NCI-H2081 treated with DMSO at 0.1 percent for 48 hours (cell line): ENCODE measurements around the gene PSMB10.

Source experiments
- DNase-seq: peaks from one replicate; lab custom pipeline; 2025; lab: John Stamatoyannopoulos, UW

The PSMB10 gene

DNA sequence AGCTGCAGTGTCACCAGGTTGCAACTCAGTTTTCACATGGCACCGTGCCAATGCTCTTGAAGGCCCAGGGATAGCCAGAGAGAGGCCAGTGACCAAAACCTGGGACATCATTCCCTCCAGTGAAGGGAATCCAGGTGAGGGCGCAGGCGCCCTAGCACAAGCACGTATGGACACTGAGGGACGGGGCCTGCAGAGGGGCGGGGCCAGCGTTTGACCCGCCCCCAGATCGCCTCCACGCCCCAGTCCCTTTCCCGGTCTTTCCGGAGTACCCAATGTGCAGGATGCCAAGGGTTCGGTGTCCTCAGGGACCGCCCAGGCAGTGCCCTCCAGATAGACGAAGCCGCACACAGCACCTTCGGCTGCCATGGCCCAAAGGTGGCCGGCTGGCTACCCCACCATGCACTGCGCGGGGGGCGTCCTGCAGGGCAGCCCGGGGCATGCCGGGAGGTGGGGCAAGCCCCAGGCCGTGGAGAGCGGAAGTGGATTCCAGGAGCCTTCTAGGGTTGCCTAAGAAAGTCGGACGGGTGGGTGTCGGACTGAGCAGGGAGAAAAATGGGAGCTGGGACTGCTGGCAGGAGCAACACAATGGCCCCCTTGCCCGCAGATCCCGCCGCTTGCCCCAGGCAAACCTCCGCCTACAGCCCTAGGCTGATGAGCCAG lies 27.1 kb upstream of the PSMB10 start:
- no peak for DNase-seq

DNA sequence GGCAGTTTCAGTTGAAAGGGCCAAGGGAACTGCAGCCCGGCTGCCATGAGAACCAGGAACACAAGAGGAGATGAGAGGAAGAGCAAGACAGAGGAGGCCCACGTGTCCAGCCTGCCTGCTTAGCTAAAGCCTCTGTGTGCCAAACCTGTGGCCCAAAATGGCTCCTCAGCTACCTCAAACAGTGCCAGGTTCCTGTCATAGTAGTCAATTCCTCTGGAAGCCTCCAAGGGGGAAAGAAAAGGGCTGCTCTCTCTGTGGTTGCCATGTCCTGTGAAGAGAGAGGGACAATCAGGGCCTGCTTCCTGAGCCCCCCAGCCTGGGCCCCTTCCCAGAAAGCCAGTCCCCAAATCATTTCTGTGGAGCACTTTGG lies 26.6 kb upstream of the PSMB10 start:
- no peak for DNase-seq

DNA sequence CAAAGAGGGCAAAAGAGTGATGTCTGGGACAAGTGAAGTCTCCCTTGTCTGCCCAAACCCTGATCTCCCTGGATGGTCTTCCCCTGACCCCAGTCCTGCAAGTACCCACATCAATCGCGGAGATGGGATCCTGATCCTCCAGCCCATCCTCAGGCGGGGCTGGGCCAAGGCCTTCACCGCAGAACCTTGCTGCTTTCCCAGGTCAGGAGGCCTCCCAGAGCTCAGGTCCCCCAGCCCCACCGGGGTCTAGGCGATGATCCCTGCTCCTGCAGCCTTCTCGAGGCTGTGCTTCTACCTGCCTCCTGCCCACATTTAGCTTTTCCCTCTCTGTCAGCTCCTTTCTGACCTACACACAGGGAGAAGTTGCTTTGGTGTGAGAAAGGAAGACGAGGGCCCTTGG lies 25.5 kb upstream of the PSMB10 start:
- DNase-seq = no peak

DNA sequence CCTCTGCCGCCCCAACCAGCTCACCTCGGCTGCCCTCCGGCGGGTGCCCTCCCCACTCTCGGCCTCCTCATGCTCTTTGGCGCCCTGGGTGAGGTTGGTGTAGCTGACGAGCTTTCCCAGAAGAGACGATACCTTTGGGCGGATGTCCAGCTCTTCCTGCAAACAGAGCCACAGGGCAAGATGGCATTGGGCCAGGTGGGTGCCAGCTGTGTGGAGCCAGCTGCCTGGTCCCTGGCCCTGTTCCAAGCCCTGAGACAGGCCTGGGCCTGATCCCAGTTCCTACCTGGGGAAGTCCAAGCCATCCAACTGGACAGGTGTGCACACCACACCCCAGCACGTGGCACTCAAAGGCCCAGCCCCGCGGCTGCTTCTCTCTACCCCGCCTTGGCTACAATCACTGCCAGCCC lies 24.9 kb upstream of the PSMB10 start:
- DNase-seq = peak; percentile 90

DNA sequence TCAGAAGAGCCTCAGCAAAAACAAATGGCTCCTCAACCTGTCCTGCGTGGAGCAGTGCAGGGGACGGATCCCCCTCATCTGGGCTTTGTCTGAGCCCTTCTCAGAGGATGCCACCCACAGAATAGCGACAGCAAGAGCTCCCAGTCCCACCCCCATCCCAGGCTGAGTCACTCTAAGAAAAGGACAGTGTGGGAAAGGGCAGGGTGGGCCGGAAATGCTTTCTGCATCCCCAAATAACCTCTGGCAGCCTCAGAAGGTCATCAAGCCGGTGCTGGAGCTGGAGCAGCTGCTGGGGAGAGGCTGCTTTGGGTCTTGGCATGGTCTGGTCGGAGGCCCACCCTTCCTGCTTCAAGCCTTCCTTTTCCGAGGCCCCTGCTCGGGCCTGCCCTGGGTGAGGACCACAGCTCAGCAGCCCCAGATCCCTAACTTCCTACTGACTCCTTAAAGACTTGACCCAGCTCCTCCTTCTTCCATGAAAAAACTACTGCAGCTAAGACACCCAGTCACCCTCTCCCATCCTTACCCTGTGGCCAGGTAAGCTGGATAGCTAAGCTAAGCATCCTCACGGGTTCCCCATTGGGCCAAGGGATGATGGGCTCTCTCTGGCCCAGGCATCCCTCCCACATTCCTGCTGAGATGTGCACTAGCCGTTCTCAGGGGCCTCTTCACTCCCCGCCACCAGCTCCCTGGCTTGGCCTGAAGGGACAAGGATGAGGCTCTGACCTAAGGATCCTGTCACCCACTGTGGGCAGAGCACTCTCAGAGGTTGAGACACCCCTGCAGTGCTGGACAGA lies 23.1 kb upstream of the PSMB10 start:
- no peak for DNase-seq

DNA sequence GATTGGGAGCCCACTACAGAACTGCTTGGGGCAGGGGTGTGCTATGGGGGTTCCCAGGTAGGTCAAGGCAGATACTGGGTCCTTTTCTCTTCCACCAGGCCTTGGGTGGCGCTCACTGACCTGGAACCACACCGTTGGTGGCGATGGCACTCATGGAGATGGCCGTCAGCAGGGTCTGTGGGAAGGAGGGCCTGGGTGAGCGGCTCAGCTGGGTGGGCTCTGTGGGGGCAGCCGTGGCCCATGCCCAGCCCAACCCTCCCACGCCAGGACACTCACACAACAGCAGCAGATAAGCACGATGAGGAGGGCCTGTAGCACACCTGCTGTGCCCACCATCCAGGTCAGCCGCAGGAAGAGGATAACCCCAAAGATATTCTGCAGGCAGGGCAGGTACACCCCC lies 21.0 kb upstream of the PSMB10 start:
- DNase-seq = no peak

DNA sequence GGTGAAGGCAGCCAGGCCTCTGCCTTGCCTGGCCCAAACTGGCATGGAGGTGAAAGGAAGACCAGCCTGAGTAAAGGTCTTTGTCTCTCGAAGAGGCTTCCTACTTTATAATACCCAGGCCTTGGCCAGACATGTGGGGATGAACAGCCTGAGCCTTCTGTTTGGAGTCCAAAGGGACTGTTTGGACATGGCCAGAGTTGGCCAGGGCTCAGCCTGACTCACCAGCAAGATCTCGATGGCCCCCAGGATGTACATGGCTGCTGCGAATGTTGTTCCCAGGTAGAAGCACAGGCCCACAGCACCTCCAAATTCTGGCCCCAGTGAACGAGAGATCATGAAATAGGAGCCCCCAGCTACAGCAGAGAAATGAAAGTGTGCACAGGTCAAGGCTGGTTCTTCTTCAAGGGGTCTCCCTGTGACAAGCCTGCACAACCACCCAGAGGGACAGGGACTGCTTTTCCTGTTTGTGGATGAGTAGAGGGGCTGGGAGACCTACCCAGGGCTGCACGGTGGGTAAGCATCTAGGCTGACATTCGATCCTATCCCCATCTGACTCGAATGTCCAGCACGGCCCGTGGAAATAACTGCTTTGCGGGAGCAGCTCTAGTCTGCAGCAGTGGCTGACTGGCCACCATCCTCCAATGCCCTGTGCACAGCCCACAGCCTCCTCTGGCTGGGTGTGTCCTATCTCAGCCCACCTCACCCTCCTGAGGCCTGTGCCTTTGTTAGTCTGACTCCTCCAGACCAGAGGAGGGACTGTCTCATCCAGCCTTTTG lies 18.0 kb upstream of the PSMB10 start:
- no peak for DNase-seq

DNA sequence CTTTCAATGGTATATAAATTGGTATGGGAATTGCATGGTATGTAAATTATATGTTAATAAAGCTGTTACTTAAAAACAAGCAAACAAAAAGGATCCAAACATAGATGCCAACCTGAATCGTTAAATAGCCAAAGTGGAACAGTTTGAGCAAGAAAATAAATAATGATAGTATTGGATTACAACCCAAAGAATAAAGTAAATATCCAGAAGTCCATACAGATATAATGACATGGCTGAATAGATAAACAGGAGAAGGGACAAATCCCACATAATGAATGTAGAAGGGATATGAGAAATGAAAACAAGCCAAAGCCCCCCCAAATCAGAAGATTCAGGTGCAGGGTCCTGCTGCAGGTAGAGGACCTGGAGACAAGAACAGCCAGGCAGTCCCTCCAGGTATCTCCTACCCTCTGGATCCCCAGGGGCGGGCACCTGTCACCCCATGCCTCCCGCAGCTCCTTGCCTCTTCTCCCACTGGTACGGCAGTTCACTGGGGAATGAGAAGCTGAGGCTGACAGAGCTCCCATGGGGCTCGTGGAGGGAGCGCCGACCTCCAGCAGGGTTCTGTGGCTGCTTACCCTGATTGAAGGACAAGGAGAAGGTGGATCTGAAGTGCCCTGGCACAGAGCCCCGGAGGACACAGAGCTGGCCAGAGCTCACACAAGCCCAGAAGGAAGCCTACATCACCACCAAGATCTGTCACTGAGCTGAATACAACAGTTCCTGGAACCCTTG lies 17.2 kb upstream of the PSMB10 start:
- DNase-seq = no peak

DNA sequence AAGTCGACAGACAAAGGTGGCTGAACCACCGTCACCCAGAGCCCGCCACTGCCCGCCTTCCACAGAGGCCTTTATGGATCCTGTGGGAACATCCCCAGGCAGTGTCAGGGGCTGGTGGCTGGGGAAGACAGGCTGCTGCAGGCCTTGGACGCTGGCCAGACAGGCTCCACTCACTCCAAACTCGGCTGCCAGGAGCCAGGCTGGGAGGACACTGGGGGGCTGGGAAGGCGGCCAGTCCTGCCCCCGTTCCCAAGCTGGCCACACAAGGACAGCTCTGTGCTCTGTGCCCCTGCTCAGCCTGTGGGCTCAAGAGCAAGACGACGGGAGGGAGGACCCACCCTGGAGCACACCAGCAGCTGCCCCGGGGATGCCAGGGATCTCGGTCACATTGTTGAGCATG lies 14.8 kb upstream of the PSMB10 start:
- no peak for DNase-seq

DNA sequence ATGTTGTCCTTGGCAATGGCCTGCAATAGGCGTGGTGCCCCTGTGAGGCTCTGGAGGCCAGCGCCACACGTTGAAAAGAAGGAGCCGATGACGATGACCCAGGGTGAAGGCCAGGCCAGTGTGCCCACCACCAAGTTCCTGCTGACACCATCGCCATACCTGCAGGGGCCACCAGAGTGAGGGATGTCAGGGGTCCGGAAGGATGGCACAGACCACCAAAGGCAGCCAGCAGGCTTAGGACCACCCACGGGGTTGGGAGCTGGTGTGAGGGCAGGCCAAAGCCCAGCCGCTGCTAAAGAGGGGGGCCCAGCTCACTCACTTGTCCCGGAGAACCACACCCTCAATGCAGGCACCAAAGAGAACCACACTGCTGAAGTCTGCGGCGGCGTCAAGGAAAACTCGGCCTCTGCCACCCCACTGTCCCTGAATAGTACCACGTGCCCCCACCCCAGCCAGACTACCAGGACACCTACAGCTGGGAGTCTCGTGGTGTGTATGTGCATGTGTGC lies 13.7 kb upstream of the PSMB10 start:
- DNase-seq = no peak

DNA sequence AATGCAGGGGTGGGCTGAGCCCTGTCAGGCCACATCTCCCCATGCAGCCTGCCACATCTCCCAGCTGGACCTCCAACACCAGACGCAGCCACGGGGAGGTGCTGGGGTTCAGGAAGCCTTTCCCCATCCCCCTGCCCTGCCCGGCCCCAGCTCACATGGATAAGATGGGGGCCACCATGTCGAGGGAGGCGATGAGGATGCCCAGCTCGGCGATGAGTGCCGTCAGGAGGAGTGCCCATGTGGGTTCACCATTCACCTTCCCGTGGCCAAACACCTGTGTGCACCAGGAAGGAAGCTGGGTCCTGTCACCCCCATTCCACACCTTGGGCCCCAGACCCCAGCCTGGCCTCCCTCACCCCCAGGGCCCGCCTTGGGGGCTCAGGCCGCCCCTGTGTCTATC lies 13.0 kb upstream of the PSMB10 start:
- no peak for DNase-seq

DNA sequence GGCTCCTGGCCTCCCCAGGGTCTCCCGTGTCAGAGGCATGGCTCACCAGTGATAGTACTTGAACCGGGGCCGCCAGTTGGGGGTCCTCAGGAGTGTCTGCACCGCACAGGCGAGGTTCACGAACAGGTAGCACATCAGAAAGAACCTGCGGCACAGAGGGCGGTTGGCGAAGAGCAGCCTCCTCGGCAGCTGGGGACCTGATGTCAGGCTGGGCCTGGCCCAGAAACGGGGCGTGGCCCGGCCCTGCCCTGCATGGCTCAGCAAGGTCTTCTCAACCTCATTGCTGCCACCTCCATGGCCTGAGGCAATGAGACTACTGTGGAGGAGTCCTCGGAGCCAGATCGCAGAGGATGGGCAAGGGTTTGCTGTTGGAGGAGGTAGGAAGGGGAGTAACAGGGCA lies 11.4 kb upstream of the PSMB10 start:
- no peak for DNase-seq

DNA sequence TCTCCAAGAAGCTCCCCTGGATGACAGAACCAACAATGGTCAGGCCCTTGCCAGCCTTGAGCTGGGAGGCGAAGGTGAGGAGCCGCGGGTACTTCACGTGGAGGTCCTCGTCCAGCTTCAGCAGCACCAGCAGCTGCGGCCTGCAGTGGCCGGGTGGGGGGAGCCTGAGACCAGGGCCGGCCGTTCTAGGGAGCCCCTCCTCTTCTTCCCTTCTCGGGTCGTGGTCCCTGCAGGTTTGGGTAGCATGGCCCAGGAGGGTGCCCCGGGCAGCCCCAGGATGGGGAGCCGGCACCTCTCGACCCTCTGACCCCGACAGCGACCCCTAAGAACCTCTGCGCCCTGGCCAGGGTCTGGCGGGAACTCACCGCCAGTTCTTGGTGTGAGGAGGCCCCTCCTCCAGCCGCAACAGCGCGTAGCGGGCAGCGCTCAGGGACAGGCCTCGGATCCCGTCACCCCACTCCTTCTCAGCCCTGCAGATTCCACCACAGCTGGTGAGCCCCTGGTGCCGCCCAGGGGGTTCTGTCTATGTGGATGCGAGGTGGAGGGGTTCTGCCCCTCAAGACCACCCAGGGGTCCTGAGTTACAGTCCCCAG lies 10.4 kb upstream of the PSMB10 start:
- no peak for DNase-seq

DNA sequence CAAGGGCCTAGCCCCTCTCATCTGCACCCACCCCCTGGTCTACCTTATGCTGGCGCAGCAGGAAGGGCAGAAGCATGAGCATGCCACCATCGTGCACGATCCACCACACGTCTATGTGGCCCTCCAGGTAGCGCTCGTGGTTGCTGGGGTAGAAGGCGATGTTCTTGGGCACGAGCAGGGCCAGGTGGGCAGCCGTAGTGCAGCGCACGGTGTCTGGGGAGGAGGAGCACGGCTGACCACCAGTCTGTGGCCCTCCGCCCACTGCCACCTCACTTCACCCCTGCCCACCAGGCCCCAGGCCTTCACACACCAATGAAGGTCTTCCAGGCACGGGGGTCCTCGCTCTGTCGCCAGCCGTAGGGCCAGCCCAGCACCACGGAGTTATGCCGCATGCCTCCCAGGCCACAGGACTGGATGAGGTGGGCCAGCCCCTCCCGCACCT lies 9.5 kb upstream of the PSMB10 start:
- DNase-seq = no peak

DNA sequence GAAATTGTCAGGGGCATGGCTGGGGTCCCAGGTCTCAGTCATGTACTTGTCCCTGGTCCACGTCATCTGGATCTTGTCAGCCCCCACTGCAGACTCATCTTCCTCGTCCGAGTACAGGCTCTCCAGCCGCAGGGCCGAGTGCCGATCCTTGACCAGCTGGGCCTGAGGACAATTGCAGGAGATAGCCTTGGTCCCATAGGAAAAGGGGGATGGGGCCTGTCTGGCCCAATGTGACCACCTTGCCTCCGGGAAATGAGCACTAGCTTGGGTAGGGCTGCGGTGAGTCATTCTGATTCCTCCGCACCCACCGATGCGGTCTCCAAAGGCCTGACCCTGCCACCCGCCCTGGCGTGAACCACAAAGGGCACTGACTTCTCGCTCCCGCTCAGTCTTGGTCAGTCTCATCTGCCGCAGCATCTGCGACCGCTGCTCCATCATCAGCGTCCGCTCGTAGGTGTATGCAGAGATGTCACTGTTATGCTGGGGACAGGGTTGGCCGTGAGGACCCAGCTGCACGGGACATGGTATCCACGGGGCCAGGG lies 8.8 kb upstream of the PSMB10 start:
- no peak for DNase-seq

DNA sequence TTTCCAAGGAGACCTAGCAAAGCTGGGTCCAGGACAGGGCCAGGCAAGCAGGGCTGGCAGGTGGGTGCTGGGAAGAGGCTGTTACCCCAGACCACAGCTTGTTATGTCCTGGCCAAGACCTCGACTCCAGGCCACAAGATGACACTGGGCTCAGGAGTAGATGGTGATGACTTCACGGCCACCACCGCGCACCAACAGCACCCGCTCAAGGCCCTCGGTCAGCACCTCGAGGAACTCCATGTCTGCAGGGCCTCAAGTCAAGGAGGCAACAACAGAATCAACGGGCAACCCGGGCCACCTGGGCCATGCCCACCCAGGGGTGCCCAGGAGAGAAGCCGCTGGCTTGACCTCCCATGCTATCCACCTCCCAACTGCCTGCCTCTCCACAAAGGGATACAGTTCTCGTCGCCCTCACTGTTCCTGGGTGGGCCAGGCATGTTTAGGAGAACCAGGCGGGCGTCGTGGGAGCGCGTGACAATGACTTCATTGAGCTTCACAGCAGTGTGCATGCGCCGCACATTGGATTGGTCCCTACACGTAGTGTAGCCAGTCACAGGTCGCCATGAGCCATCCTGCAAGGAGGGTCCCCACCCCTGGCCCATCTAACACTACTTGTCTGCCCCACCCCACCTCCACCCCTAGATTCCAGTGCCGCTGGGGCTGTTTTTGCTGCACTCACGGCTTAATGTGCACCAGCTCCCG lies 8.2 kb upstream of the PSMB10 start:
- DNase-seq = no peak

DNA sequence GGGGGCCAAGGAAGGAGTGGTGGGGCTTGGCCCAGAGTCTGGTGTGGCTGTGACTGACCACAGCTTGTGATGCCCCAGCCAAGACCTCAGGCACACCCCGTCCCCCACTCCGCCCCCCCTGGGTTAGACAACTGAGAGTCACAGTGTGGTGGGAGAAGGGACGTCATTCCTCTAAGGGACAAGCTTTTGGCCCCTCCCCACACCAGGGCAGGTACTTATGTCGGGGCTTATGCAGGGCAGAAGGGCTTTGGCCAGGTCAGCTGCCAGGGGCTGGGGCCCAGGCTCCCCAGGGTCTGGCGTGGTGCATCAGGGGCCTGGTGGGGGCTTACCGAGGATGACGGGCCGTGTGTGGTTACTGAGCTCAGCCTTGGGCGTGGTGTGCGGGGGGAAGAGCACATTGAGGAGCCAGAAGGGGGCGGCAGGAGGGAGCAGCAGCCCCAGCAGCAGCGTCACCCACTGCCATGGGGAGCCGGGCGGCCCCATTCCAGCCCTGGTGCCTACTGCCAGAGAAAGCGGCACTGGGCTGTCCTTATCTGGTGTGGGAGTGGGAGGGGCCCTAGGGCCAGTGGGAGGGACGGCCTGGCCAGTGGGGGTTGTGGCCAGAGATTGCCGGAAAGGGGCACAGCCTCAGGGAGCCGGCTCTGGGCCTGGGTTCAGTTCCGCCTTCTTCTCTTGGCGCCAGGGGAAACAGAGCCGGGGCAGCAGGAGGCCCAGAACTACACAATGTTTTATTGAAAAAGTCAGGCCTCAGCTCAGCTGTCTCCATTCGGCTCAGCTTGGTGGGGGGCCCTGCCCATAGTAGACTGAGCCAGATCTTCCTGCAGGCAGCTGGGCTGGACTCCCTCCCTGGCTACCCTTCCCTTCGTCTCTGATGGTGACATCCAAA lies 7.2 kb upstream of the PSMB10 start, which contains the start of gene LCAT:
LCAT (minus strand) TSS at position 502 of the 886 bp plus-strand sequence; CDS start at position 483, 19 bp downstream.
- no peak for DNase-seq

DNA sequence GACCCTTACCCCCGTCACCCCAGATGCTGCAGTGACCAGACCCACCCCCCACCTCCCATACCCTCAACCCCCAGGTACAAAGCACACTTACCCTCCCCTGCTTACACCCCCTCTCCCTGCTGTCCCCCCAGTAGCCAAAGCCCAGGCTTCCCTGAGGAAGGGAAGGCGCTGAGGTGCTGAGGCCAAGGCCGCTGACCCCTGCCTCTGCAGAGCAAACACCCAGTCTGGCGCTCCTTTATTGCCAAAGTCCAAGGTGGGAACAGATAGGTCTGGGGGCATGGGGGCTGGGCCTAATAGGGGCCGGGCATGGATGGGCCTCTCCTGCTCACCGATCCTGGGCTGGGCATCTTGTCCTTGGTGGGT lies 6.6 kb upstream of the PSMB10 start:
- no peak for DNase-seq

DNA sequence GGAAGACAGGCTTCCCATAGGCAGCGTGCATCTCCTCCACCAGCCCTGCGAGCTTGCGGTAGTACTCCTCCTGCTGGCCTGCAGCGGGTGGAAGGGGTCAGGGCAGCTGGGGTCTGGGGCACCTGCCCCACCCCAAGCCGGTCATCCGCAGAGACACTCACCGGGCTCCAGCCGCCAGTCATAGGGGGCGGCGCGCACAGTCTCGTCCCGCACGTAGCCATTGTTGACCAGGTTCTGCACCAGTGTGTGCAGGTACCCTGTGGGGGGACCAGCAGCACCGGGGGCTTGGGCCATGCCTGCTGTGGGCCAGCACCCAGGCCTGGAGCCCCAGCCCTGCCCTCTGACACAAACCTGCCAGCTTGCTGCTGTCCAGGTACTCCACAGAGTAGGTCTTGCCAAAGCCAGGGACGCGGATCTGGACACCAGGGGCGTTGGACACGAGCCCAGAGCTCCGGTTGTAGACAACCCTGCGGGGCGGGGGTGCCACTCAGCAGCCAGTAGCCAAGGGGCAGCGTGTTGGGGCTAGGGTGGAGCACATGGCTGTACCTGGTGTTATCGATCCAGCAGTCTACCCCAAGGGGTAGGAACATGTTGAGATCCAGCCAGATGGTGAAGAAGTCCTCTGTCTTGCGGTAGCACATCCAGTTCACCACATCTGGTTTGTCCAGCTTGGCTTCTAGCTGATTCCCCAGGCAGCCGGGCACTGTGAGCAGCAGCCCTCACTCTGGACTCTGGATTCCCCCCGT lies 6.0 kb upstream of the PSMB10 start:
- DNase-seq = no peak
